ENCODE results near the gene FARS2.
"Not testable (repeated sequence)": the region's sequence is repeated elsewhere in the genome, so short reads cannot be mapped to it uniquely, and the experiment has no call there.

Gene FARS2

GRCh38 chr6:5697508-5697907, 436.2 kb downstream of the FARS2 start:
- TF ChIP-seq CTCF (IDR thresholded peaks at IDR 0.05; ENCODE audit: low read depth, low read length, missing control alignments) = no peak
- H3K4me3 ChIP-seq (ENCODE audit: low read depth, low read length) = no peak overlapping the region
- no peak for DNase-seq (ENCODE audit: low read depth)

- no peak overlapping the region for H3K4me3 ChIP-seq (ENCODE audit: low read depth, low read length)
- TF ChIP-seq CTCF (IDR thresholded peaks at IDR 0.05; ENCODE audit: low read depth, low read length, missing control alignments) = no peak
- no peak for DNase-seq (ENCODE audit: low read depth)
These were observed 437.0 kb downstream of the FARS2 start for GRCh38 chr6:5698318-5698717.

GRCh38 chr6:5699064-5699463, 437.8 kb downstream of the FARS2 start:
- H3K4me3 ChIP-seq (ENCODE audit: low read depth, low read length); DNase-seq (ENCODE audit: low read depth): not testable (repeated sequence)

- TF ChIP-seq CTCF (IDR thresholded peaks at IDR 0.05; ENCODE audit: low read depth, low read length, missing control alignments) = no peak
These were observed 439.9 kb downstream of the FARS2 start for GRCh38 chr6:5701174-5701573.

GRCh38 chr6:5704708-5705107, 443.4 kb downstream of the FARS2 start:
- DNase-seq (ENCODE audit: low read depth) = no peak
- no peak for TF ChIP-seq CTCF (IDR thresholded peaks at IDR 0.05; ENCODE audit: low read depth, low read length, missing control alignments)
- H3K4me3 ChIP-seq (ENCODE audit: low read depth, low read length) = no peak overlapping the region

More at GRCh38 chr6:5701174-5701573, 439.9 kb downstream of the FARS2 start:
- no peak for DNase-seq (ENCODE audit: low read depth)
- no peak overlapping the region for H3K4me3 ChIP-seq (ENCODE audit: low read depth, low read length)

GRCh38 chr6:5705252-5705651, 443.9 kb downstream of the FARS2 start:
- no peak for TF ChIP-seq CTCF (IDR thresholded peaks at IDR 0.05; ENCODE audit: low read depth, low read length, missing control alignments)
- DNase-seq (ENCODE audit: low read depth) = no peak
- no peak overlapping the region for H3K4me3 ChIP-seq (ENCODE audit: low read depth, low read length)

GRCh38 chr6:5706124-5707033, 445.1 kb downstream of the FARS2 start:
- no peak for DNase-seq (ENCODE audit: low read depth)
- no peak overlapping the region for H3K4me3 ChIP-seq (ENCODE audit: low read depth, low read length)
- no peak for TF ChIP-seq CTCF (IDR thresholded peaks at IDR 0.05; ENCODE audit: low read depth, low read length, missing control alignments)

Measured in GM12864 (cell line).